KOPT-K1 (cell line): Measurements from ENCODE around the gene LAGE3.

Experiments used
- H3K27ac ChIP-seq: fragments of 200-600 bp; sonication (generic); 2 replicates; pipeline ENCODE4 v1.5.1; 2016; ENCODE audit warnings: antibody characterized with exemption, mild to moderate bottlenecking, low read depth, low read length; ENCODE audit not compliant: poor library complexity, severe bottlenecking
- H3K36me3 ChIP-seq: fragments of 200-600 bp; sonication (generic); 2 replicates; pipeline ENCODE4 v1.5.1; 2017; ENCODE audit warnings: antibody characterized with exemption, mild to moderate bottlenecking, low read length, moderate library complexity; ENCODE audit not compliant: insufficient read depth
- H3K9me3 ChIP-seq: fragments of 200-600 bp; sonication (generic); 2 replicates; pipeline ENCODE4 v1.5.1; 2017; ENCODE audit warnings: antibody characterized with exemption, low read length, mild to moderate bottlenecking; ENCODE audit not compliant: insufficient read depth, poor library complexity, severe bottlenecking

The LAGE3 gene

DNA sequence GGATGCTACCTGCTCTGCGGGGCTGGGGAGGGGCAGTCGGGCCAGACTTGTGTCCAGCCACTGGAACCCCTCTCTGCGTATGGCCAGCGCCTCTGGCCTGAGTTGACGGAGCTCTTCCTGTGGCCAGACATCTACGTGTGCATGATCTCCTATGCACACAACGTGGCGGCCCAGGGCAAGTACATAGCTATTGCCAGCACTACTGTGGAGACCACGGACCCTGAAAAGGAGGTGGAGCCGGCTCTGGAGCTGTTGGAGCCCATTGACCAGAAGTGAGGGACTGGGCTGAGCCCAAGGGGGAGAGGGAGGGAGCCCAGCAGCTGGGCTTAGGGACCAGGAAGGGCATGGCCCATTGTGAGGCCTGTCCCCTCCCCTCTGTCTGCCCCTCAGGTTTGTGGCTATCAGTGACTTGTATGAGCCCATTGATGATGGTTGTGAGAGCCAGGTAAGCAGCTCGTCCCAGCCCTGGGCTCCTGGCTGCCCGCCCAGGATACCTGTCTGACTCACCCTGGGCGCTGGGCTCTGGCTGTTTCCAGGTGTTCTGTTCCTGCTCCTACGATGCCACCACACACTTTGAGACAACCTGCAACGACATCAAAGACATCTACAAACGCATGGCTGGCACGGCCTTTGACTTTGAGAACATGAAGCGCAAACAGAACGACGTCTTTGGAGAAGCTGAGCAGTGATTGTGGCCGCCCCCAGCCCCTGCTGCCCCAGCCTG is 36.9 kb downstream of the LAGE3 start:
- H3K36me3 ChIP-seq: peaks cover 41% of the 10 kb centered on the region; the same call in 1 of the 2 replicates
- no peaks in the 10 kb centered on the region for H3K9me3 ChIP-seq
- H3K27ac ChIP-seq: no peak overlapping the region

GRCh38 chrX:154441564-154441963 is 37.5 kb downstream of the LAGE3 start:
- Histone ChIP-seq H3K36me3 (peaks cover 41% of the 10 kb centered on the region; the same call in 1 of the 2 replicates), H3K27ac (no peak overlapping the region), H3K9me3 (no peaks in the 10 kb centered on the region)

DNA sequence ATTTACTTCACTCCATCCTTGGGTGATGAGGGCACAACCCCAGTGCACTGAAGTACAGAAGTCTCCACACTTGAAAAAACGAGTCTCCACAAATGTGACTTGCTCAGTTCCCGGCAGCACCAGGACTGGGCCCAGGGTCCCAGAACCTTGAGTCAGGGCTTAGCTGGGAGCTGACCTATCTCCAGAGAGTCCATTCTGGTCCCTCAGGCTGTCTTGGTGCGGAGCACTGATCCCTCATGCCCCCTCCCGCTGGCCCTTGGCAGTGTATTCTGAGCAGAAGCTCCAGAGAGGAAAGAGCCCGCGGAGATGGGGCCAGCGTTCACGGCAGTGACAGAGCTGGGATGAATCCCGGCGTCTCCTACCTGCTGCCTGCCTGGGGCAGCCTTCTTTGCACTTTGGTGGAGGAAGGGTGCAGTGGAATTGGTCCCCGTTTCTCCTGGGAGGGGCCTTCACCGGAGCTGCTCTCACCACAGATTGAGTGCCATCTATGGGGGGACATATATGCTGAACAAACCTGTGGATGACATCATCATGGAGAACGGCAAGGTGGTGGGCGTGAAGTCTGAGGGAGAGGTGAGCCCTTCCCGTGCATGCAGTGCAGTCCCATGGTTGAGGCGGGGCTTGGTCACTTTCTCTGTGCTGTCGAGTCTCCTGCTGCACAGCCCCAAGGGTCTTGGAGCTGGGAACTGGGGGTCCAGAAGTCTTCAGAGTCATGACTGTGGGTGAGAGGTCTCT is 38.3 kb downstream of the LAGE3 start:
- Histone ChIP-seq H3K36me3 (peaks cover 47% of the 10 kb centered on the region; the same call in 1 of the 2 replicates), H3K27ac (no peak overlapping the region), H3K9me3 (no peaks in the 10 kb centered on the region)

DNA sequence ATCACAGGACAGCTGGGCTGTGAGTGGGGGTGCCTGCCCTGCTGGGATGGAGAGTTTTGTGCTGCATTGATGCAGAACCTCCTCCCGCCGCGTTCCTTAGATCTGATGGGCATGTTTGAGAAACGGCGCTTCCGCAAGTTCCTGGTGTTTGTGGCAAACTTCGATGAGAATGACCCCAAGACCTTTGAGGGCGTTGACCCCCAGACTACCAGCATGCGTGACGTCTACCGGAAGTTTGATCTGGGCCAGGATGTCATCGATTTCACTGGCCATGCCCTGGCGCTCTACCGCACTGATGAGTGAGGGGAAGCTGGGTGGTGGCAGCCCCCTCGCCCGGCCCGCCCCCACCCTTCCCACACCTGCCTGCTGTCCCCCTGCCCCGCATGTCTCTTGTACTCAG is 39.2 kb downstream of the LAGE3 start:
- Histone ChIP-seq H3K27ac (no peak overlapping the region), H3K9me3 (no peaks in the 10 kb centered on the region), H3K36me3 (peaks cover 56% of the 10 kb centered on the region; the same call in 1 of the 2 replicates)

- Histone ChIP-seq H3K36me3 (peaks cover 68% of the 10 kb centered on the region; the same call in 1 of the 2 replicates), H3K27ac (peak overlapping the region; percentile 62), H3K9me3 (no peaks in the 10 kb centered on the region)
Measured at GRCh38 chrX:154437971-154438893, 40.8 kb downstream of the LAGE3 start.

DNA sequence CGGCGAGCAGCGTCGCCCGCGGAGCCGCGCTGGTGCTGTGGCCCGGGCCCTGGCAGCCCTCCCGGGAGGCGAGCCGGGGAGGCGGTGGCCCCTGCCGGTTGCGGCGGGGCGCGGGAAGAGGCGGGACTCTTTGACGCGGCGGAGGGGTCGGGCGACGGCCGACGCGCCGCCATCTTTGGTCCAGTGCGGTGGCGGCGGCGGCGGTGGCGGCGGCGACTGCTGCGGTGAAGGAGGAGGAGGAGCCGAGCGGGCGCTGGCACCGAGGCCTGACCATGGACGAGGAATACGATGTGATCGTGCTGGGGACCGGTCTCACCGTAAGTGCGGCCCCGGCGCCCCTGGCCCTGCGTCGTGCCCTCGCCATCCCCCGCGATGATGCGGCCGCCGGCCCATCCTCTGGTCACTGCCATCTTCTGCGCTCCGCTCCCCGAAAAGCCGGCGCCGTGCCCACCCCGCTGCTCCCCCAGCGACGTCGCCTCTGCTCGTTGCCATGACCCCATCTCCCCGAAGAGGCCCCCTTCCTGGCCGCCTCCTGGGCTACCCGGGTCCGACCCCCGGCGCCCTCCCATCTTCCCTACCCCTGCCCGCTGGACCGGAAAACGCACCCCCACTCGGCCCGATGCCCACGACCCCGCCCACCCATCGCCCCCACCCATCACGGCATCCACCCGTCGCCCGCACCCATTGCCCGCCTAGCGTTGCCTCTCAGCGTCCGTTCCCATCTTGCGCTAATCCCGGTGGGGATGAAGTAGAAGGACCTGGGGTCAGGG is 41.9 kb downstream of the LAGE3 start, which contains the start of gene GDI1:
GDI1 (plus strand) TSS at position 172 of the 770 bp plus-strand sequence; CDS start at position 273, 101 bp downstream.
- Histone ChIP-seq H3K36me3 (peaks cover 69% of the 10 kb centered on the region; the same call in 1 of the 2 replicates), H3K27ac (peak within 1 kb of the TSS; percentile 62), H3K9me3 (no peaks in the 10 kb centered on the region)

DNA sequence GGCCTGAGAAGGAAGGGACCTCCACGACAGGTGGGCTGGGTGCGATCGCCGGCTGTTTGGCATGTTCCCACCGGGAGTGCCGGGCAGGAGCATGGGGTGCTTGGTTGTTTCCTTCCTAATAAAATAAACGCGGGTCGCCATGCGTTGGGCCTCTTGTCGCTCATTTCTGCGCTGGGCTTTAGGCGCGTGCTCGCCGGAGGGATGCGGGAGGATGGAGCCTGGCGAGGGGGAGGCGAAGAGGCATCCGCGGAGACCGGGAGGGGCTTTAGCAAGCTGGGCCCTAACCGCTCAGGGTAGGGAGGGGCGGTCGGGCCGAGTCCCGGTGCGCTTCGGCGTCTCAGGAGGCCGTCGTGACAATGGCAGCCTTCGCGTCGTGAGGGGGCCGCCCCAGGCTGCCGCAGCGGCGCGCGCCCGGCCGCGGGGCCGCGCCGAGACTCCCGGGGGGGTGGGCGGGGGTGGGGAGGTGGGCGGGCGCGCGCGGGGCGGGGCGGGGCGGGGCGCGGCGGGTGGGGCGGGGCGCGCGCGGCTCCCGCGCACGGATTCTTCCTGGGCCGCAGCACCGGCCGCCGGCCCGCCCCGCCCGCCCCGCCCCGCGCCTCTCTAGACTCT is 42.6 kb downstream of the LAGE3 start:
- Histone ChIP-seq H3K27ac (peak overlapping the region; percentile 62), H3K9me3 (no peaks in the 10 kb centered on the region), H3K36me3 (peaks cover 69% of the 10 kb centered on the region; the same call in 1 of the 2 replicates)

- Histone ChIP-seq H3K36me3 (peaks cover 62% of the 10 kb centered on the region; the same call in 1 of the 2 replicates), H3K27ac (no peak overlapping the region), H3K9me3 (no peaks in the 10 kb centered on the region)
Measured at GRCh38 chrX:154435171-154435733, 43.8 kb downstream of the LAGE3 start.

- Histone ChIP-seq H3K9me3 (no peaks in the 10 kb centered on the region), H3K27ac (no peak overlapping the region), H3K36me3 (peaks cover 55% of the 10 kb centered on the region; the same call in 1 of the 2 replicates)
Measured at GRCh38 chrX:154434394-154435168, 44.5 kb downstream of the LAGE3 start.

GRCh38 chrX:154433605-154434004 is 45.5 kb downstream of the LAGE3 start:
- H3K27ac ChIP-seq: no peak overlapping the region
- peaks cover 45% of the 10 kb centered on the region; the same call in 1 of the 2 replicates for H3K36me3 ChIP-seq
- H3K9me3 ChIP-seq: no peaks in the 10 kb centered on the region

GRCh38 chrX:154432210-154432609 is 46.9 kb downstream of the LAGE3 start:
- Histone ChIP-seq H3K9me3 (no peaks in the 10 kb centered on the region), H3K36me3 (peaks cover 43% of the 10 kb centered on the region; the same call in 1 of the 2 replicates), H3K27ac (no peak overlapping the region)

DNA sequence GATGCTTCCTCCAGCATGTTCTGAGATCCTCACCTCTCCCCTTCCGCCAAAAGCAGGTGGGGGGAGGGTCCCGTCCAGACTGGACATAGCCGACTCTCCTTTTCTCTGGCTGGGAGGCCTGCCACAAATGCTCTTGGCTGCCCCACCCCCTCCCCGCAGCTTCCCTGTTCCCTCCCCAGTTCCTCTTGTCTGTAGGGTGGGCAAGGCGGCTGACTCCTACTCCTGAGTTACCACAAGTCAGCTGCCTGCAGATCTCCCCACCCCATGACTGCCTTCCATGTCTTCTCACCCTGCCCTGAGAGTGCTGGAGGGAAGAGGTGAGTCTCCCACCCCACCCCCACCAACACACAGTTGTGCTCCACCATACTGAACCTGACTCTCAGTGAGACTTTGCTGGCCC is 47.7 kb downstream of the LAGE3 start:
- Histone ChIP-seq H3K27ac (no peak overlapping the region), H3K9me3 (no peaks in the 10 kb centered on the region), H3K36me3 (peaks cover 43% of the 10 kb centered on the region; the same call in 1 of the 2 replicates)

DNA sequence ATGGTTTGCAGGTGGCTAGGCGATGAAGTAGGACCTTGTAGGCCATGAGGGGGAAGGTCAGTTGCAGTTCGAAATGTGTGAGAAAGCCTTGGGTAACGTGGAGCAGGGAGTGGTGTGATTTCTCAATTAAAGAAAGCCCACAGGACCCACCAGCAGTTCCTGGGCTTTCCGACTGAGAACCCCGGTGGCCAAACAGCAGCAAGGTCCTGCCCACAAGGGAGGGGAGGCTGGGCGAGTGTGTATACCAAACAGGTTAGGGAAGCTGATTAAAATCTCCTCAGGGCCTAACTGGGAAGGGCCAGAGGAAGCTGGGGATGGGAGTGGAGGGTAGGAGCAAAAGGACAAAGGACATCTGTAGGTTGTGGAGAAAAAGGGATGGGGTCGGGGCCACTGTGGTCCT is 48.2 kb downstream of the LAGE3 start:
- H3K9me3 ChIP-seq: no peaks in the 10 kb centered on the region
- peaks cover 39% of the 10 kb centered on the region; the same call in 1 of the 2 replicates for H3K36me3 ChIP-seq
- H3K27ac ChIP-seq: no peak overlapping the region
